Choroid plexus epithelial cell (primary cell): ENCODE data around the gene LURAP1L.
"Not testable (repeated sequence)": the region's sequence is repeated elsewhere in the genome, so short reads cannot be mapped to it uniquely, and the experiment has no call there.

ENCODE experiments used
- DNase-seq: peaks from one replicate; pipeline ENCODE4 v3.0.0-alpha.2; 2010; ENCODE audit warnings: low read depth
- H3K4me3 ChIP-seq: 2 replicates; pipeline ENCODE4 v1.5.1; 2011; ENCODE audit warnings: low read depth, mild to moderate bottlenecking, control low read depth, low read length, moderate library complexity
- CTCF ChIP-seq: conservative IDR thresholded peaks from 2 replicates; pipeline ENCODE4 v1.5.1; 2011; ENCODE audit warnings: low read depth, mild to moderate bottlenecking, control low read depth, inconsistent platforms, low read length, moderate library complexity

LURAP1L gene

DNA sequence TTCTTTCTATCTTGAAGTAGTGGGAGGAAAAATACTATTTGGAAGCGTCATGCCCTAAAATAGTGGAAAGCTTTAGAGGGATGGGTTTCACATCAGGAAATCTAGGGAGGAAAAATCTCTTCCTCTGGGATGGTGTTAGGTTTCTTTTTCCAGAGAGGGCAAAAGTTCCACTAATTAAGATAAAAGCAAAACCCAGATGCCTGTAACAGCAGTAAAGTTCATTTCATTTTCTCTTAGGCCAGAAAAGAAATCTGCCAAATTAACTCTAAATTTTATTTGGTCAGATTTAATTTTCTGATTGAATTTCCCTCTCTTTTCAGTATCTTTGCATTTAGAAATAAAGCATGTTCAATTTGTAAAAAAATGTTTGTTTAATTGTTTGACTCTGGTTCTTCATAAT, 88.8 kb downstream of the LURAP1L start:
- DNase-seq, result no peak
- TF ChIP-seq CTCF, result no peak
- H3K4me3 ChIP-seq, result no peak overlapping the region

GRCh38 chr9:12865380-12865779, 90.6 kb downstream of the LURAP1L start:
- not testable (repeated sequence) for H3K4me3 ChIP-seq, DNase-seq
